ENCODE results near the gene CATSPER1.
"Not testable (repeated sequence)": the region's sequence is repeated elsewhere in the genome, so short reads cannot be mapped to it uniquely, and the experiment has no call there.

The CATSPER1 gene

GRCh38 chr11:66020212-66020611, 6.1 kb downstream of the CATSPER1 start:
- no peak for DNase-seq

- no peak for DNase-seq
These were observed 9.0 kb downstream of the CATSPER1 start for GRCh38 chr11:66017321-66017720.

DNA sequence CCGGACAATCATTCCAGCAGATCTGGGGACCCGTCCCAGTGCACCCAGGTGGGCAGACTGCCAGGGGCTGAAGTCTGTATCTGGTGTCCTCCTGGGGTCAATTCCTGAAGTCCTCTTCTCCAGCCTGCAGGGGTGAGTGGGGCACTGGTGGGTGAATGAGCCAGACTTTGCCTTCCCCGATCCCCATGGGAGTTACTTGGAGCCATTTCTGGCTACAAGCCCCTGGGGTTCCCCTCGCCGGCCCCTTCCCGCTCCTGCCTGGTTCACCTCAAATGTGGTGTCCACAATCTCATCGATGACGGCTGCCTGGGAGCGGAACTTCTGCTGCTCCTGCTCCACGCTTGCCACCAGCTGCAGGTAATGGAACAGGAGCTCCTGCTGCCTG, 9.5 kb downstream of the CATSPER1 start:
- DNase-seq, result no peak

GRCh38 chr11:66015936-66016792, 10.1 kb downstream of the CATSPER1 start:
- no peak for DNase-seq

GRCh38 chr11:66015454-66015881, 10.8 kb downstream of the CATSPER1 start:
- DNase-seq, result no peak

GRCh38 chr11:66014804-66015453, 11.3 kb downstream of the CATSPER1 start:
- no peak for DNase-seq

GRCh38 chr11:66013762-66014100, 12.5 kb downstream of the CATSPER1 start:
- no peak for DNase-seq

- no peak for DNase-seq
These were observed 13.1 kb downstream of the CATSPER1 start for GRCh38 chr11:66012946-66013761.

DNA sequence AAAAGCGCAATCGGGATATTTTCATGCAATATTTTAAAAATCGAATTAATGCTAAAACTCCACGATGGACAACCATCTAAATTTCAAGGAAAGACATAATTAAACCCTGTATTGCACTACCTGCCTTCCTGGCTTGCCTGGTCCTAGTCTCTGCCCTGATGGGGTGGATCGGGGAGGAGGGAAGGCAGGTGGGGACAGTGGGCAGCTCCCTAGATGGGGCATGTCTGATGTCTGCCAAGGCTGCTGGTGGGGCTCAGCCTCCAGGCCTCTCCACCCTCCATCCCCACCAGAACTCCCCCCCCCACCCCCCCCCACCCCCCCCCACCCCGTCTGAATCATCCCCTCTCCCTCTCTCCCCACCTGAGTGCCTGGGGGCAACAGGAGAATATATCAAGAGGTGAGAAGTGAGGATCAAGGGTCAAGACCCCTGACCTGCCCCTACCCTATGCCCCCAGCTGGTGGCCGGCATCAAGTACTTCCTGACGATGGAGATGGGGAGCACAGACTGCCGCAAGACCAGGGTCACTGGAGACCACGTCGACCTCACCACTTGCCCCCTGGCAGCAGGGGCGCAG, 13.8 kb downstream of the CATSPER1 start:
- DNase-seq, result no peak

GRCh38 chr11:66011785-66012303, 14.4 kb downstream of the CATSPER1 start, which contains the start of gene CST6:
TSS of gene CST6 (plus strand) at chr11:66012008. CDS start at chr11:66012045, 37 bp downstream.
- no peak for DNase-seq

DNA sequence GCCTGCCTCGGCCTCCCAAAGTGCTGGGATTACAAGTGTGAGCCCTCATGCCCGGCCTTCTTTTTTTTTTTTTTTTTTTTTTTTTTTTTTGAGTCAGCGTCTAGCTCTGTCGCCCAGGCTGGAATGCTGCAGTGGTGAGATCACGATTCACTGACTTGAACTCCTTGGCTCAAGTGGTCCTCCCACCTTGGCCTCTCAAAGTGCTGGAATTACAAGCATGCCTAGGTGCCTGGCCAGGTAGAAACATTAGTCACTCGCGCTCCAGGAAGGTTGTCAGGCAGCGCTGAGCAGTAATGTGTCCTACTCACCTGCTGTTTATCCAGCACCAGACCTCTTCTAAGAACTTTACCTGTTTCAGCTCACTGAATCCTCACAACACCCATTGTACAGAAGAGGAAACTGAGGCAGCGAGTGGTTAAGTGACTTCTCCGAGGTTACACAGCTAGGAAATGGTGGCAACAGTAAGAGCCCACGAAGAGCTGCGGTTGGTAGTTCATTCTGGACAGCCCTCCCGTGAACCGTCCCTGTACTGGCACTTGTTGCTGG, 15.0 kb downstream of the CATSPER1 start:
- no peak for DNase-seq

- not testable (repeated sequence) for DNase-seq
These were observed 16.2 kb downstream of the CATSPER1 start for GRCh38 chr11:66010036-66010435.

- no peak for DNase-seq
These were observed 17.7 kb downstream of the CATSPER1 start for GRCh38 chr11:66008468-66009101.

DNA sequence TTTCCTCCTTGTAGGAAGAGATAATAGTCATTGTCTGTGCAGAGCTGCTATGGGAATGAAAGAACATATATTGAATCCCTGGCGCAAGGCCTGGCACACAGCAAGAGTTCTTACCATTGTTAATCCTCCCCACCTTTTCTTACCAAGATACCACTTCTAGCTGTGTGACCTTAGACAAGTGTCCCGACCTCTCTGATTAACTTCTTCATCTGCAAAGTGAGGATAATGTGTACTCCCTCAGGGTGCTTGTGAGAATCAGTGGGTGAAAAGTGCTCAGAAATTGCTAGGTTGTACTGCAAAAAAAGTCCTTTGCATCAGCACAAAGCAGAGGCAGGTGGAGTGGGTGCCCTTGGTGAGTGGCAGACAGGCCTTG, 18.2 kb downstream of the CATSPER1 start:
- no peak for DNase-seq

- DNase-seq, result no peak
These were observed 19.1 kb downstream of the CATSPER1 start for GRCh38 chr11:66007201-66007634.

GRCh38 chr11:66006891-66007176, 19.4 kb downstream of the CATSPER1 start:
- no peak for DNase-seq

DNA sequence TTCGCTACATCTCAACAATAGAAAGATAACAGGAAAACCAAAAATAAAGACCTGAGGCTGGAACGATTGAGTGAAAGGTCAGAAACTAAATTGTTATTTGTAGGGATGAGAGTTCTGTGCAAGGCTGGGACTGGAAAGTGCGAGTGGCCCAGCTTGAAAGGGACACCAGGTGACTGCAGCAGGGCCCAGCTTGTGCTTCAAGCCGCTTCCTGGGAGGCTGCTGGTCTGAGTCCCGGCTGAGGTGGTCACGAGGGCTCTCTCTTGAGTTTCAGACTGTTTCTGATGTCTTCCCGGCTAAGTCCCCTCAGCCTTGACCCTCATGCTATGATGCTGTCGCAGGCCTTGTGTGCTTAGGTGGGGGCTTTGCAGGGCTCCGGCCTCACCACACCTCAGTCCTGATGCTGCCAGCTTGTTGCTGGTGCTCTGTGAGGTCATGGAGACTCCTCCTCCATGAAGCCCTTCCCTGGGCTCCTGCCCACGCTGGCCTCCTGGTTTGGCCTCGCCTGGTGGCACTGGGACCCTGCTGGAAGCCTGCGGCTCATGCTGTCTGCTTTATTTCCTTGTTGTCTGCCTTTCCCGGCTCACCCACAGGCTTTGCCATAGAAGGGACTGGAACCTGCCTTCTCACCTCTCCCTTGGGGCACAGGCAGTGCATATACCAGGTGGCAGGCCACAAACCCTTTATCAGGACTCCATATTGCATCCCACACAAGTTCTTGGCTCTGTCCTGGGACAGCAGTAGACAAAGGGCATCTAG, 20.0 kb downstream of the CATSPER1 start:
- DNase-seq, result no peak

DNA sequence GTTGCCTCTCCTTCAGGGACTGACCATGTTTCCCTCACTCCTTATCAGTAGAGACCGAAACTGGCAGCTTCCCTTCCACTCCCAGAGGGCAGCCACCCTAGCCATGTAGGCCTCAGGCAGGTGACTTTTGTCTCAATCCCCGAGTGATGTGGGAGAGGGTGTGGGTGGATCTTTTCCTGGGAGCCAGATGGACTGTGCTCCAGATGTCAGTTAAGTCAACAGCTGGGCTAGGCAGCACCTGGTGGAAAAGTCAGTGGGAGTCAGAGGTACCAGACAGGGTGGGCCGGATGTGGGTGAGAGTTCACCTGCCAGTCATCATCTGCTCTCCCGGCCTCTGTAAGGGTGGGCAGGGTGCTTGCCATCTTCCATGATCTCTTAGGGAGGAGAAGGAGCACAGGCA, 22.1 kb downstream of the CATSPER1 start:
- no peak for DNase-seq

DNA sequence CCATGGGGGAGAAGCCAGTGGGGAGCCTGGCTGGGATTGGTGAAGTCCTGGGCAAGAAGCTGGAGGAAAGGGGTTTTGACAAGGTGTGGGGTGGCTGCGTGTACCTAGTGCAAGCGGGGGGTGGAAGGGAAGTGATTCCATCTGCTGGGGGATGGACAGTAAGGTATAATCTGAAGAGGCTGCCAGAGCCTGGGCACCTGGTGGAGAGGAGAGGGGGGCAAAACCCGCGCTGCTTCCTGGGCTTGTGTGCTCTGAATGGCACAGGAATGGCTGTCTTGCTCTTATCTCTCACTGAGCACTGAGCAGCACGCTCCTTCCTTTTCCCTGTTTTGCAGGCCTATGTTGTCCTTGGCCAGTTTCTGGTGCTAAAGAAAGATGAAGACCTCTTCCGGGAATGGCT, 23.0 kb downstream of the CATSPER1 start:
- no peak for DNase-seq

DNA sequence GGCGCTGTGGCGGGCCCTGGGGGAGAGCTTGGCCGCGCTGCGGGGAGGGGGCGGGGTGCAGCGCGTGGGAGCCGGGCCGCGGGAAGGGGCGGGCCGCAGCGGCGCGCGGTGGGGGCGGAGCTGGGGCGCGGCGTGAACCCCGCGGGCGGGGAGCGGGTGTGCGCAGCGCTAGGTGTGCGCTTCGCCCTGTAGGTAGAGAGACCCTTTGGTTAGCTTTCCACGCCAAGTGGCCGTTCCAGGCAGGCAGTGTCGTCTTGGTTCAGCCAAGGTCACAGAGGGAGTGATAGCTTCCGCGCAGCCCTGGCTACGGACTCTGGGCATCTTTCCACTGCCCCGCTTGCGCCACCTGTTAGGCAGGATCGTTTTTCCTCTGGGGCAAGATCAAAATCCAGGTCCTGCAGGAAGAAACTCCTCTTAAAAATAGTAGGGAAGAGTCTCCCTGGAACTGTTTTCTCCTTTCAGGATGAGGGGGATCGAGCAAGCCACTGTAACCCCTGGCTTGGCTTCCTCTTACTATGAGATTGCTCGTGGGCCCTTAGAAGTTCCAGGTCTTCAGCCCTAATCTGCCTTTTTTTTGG, 23.5 kb downstream of the CATSPER1 start:
- DNase-seq, result peak; percentile 42

Measured in NCI-H748 treated with DMSO at 0.1 percent for 48 hours (cell line).